NCI-H1092 treated with DMSO at 0.1 percent for 48 hours (cell line): ENCODE data around the gene FSHR.

Source experiments
- DNase-seq: peaks from one replicate; lab custom pipeline; 2025; lab: John Stamatoyannopoulos, UW

The FSHR gene

DNA sequence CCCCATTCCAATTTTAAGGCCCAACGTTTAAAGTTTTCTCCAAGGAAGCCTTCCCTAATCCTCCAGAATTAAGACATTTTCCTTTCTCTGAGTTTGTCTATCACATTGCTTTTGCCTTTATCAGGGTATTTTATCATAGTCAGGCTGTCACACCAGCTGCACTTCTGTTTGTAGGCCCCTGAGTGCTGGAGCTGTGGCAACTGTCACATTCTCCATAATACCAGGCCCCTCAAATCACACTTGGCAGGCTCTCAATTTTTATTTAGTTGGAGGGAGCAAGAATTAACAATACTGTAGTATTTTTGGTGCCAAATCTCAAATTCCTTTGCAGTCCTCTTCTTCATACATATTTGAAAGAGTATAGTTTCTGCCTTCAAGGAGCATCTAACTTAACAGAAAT is 122.2 kb downstream of the FSHR start:
- DNase-seq: no peak

DNA sequence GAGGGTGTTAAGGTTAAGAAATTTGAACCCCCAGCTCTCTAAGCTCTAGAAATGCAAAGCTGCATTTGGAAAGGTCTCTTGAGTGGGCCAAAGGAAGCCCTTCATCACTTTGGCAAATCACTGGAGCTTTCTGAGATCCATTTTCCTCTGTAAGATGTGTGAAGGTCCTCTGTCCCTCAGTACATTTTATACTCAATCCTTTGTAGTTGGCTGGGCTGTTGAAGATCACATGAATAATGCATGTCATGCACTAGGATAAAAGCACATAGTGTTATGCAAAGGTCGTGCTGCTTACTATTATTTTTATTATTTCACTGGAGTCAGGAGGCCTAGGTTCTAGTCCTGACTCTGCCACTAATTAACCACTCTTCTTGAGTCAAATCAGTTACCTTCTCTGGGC is 124.9 kb downstream of the FSHR start:
- no peak for DNase-seq

DNA sequence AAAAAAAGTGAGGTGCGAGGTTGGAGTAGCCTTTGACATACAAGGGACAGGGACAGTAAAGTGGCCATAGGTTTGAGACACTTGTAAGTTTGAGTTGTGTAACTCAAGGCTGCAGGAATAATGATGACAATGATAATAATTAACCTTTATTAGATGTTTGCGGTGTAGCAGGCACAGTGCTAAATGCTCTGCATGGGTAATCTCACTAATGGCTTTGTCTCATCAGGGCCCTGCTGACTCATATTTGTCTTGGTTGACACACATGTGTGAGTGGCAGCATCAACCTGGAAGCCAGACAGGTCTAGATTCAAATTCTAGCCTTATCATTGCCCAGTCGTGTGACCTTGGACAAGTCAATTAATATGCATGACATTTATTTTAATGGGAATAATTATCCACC is 126.2 kb downstream of the FSHR start:
- DNase-seq: no peak

DNA sequence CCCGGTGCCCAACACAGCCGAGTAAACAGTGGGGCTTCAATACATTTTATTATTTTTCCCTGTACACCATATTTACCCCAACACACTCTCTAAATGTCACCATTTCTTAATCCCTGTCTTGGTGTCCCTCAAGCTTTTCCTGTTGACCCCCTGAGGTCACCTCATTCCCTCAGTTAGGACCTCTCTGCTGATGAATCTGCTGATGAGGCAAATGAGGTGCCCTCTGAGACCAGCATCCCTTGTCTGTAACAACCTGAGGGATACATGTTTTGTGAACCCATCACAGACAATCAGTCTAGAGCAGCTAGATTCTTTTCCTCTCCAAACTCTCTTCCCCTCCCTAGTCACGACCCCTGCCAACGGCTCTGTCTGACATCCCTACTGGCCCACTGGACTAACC is 127.6 kb downstream of the FSHR start:
- no peak for DNase-seq

DNA sequence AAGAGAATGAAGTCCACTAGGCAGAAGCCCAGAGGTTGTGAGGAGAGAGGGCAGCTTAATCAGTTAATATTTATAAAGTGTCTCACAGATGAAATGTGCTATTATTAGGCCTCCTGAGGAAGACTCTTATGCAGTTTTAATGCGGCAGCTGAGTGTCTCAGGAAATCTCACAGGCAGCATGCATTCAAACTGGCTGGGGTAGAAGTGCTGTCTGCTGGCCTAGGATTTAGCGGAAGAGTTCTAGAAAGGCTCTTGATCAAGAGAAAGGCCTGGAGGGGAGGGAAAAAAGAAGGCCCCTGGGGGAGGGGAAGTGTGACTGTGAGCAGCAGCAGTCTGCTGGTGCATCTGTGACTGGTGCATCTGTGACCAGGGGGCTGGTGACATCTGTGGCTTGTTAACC is 133.0 kb downstream of the FSHR start:
- DNase-seq: no peak

DNA sequence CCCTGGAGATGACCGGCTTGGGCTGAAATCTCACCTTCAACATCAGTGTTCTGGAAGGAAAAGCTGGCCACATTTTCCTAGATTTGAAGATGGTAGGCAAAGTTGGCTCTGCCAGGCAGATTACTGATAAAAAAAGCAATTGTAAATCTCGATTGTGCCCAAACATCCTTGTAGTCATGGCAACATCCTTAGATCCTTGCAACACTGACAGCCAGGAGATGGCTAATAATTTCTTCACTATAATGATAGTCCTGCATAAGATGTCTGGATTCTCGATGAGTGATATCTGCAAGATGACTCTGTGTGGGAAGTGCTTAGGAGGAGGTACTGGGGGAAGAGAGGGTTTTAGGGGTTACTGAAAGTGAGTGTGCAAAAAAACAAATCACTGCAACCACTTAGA is 149.1 kb downstream of the FSHR start:
- no peak for DNase-seq

DNA sequence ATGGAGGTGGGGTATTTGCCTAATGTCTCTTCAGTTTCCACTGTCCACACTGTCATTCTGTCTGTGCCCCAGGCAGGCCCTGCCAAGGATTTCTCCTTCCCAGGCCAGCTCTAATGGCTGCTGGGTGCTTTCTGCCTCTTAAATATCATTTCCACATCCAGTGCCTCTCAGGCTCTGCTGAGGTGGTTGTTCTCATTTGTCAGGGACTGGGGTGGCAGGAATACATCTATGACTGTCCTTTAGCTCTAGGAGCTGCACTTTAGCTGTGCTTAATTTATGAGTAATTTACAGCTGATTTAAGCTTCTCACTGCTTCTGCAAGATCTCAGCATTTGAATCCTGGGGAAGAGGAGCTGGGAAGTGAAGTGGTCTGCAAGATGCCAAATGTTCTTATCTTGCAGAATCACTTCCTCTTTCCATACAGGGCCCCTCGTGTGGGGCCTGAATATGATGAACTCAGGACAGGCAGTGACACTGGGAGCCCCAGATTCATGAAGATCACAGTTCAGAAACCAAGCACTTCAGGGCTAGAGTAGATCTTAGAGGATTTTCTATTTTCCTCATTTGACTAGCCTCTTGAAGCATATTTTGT is 150.2 kb downstream of the FSHR start:
- no peak for DNase-seq

DNA sequence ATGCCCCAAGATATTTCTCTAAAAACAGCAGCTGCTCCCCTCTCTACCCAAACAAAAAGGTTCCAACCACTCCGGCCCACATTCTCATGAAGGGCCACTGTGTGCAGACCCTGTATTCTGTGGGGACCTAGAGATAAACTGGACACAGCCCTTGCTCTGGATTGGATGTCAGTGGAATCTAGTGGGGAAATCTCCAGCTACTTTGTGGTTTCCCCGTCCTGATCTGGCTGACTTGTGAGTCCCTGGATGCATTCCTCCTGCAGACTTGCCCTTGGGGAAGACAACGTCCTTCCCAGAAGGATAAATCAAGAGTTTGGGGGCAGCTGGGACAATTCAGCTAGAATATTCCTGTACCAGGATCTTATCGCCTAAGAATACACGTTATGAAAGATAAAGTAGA is 151.1 kb downstream of the FSHR start:
- no peak for DNase-seq

DNA sequence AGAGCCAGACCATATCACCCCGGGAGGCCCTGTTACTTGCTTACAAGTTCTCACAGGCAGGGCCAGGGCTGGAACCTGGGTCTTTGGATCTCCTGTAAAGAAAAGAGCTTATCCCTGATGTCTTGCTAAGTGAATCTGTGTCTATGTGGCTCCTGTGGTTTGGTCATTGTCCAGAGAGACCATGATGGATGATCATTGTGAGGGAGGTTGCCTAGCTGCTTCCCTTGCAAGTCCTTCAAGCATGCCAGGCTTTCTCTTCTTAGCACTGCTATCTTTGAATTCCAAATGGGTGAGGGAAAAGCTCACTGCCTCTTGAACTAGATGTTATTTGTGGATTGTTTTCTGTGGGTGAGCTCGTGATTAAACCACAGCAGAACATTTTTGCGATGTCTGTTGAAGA is 151.6 kb downstream of the FSHR start:
- DNase-seq: no peak

DNA sequence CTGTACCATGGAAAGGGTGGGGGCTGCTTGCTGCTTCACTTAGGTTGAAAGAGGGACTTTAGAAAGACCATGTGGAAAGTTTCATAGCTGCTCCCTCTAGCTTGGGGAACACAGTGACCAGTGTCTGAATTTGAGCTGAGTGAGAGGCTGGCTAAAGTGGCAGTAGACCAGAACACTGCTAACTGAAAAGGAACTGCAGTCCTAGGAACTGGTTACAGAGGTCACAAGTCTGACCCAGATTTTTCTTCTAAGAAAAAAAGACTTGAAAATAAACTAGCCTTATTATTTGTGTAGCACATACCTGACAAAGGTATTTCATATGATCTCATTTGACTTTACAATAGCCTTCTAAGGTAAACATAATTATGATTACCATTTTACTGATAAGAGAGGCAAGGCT is 153.6 kb downstream of the FSHR start:
- DNase-seq: no peak

DNA sequence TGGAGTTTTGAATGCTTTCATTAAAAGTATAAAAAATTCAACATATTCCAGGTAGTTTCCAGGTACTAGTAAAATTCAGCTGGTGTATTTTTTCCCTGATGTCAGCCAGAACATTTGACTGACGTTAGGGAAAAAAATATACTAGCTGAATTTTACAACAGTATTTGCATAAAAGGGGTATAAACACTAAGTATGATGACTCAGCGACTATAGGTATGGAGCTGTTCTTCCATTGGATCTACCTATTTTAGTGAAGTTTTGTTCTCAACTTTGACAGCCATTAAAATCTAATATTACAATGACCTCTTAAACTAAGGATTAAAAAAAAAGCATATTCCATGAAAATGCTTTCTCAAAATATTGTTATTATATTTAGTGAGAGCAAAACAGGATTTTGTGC is 155.9 kb downstream of the FSHR start:
- DNase-seq: no peak

DNA sequence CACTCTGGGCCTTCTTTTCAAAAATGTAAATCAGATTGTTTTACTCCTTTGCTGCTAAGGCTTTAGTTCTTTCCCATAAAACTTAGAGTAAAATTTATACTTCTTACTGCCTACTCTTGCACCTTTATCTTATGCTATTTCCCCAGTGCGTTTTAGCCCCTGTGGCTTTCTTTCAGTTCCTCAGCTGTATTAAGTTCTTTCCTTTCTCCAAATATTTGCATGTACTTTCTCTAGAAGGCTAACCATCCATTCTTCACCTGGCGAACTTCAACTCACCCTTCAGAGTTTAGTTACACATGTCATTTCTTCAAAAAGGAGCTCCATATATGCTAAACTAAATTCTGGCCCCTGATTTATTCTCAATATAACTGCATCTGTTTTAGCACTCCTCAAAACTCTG is 160.7 kb downstream of the FSHR start:
- no peak for DNase-seq

DNA sequence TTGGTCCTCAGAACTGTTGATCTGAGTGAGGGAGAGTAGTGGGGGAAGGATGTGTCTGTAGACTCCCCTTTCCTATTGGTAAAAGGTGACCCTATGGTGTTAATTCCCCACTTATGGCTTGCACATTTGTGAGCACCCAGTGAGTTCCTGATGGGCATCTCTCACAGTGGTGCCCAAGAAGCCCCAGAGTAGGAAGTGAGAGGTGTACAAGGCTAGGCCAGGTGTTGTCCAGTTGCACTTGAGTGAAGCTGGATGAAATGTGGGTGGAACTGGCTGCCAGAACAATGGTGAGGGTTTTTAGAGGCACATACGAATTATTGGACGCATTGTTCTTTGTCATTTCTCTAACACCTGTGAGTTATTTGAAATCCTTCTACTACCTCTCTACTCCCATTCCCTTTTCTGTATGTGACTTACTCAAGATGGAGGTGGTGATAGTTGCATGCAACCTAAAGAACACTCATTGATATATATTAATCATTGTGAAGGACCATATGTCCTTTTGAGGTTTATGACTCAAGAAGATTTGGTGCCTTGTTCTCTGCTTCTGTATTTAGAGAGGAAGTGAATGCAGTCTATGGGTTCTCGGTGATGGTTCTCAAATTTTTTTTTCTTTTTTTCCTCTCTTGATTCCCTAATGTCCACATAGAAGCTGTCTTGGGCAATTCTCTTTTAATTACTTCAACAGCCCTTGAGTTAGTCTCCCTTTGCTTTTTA is 162.7 kb downstream of the FSHR start:
- no peak for DNase-seq

DNA sequence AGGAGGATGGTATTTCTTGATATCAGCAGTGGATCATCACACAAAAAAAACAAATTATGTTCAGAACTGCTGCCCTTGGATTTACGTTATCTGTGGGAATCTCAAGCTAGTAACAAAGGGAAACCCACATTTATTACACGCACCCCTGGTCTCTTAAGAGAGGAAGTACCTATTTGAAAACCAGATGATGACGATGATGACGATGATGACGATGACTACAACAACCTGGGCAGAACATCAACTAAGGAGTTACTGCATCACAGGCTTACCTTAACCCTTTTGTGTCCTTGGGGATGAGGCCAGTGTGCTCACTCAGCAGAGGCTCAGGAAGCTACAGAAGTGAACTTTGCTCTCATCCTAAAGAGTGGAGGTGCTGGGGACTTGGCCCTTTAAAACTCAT is 169.4 kb downstream of the FSHR start:
- DNase-seq: no peak

DNA sequence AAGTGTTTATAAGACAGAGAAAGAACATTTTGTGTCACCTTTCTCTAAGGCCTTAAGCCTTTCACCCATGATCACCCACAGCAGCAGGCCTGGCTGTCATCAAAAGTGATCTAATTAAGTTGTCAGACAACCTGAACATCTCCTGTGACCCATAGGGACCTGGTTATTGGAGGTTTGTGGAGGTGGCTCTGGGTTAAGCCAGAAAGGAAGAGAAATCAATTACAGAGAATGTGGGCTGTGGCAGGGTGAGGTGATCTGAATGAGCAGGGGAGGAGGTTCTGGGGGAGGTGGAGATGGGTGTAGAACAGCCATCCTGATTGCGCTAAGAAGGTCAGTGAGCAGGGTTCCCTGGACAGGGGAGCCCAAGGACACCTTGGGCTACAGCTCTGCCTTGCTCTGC is 170.8 kb downstream of the FSHR start:
- DNase-seq: no peak

DNA sequence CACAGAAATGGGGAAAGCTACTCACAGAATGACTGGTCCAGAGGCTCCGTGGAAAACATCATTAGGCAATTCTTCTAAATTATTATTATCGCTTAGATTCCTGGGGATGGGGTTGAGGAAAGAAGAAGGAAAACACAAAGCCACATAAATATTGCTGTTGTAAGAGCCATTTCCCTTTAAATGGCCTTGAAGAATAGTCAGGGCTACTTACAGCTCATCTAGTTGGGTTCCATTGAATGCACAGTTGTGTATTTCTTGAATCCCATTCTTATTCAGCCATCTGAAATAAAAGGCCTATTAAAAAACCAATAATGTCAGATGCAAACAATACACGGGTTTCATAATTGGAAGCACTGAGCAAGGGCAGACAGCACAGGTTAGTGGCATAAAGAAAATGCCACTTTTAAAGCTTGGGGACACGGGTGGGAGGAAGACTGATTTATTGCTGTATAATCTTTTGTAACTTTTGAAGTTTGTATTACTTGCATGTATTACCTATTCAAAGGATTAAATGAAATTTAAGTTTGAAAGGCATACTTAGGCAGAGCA is 171.4 kb downstream of the FSHR start:
- DNase-seq: no peak

DNA sequence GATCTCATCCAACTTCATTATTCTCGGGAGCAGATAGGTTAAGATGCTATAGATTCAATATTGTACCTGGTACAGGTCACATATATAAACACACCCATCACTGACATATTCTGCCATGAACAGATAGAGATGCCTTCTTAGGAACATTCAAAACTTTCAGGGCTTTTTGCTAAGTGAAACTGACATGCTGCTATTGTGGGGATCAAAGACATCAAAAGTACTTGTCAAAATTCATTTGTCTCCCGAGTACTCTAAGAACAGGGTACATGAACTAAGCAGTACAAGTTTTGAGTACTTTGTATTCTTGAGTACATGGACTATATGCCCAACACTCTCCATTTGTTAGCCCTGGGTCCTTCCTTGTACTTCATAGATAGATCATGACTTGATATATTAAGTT is 173.5 kb downstream of the FSHR start:
- DNase-seq: no peak

DNA sequence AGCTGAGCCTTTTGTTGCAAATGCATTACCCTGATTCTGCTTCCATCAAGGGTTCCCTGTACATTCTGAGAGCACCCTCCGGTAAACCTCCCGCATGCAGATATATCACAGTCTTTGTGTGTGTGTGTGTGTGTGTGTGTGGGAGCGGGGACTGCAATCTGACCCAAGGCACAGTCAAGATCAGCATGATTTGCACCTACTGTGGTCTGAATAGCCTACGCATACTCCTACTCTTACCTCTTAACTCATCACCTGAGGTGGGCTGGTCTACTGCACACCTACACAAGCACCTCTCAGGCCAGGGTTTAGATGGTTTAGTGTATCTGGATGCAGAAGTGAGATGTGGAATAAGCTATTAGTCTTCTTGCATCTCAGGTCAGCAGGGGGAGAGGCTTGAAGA is 174.6 kb downstream of the FSHR start:
- no peak for DNase-seq

DNA sequence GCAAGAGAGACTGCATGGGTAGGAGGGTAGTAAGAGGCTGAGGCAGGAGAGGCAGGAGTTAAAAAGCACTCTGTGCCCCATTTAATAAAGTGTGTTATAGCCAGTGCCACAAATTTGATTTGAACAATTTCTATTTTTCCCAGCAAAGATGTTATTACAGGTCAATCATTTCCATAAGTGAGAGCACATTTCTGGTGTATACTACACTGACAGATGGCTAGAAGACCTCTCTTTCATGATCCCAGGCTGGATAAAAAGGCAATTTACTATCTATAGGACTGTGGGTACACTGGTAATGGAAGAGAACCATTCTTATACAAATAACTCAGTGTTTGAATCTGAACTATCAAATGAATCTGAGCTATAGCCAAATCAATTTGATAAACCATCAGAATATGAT is 176.2 kb downstream of the FSHR start:
- no peak for DNase-seq

DNA sequence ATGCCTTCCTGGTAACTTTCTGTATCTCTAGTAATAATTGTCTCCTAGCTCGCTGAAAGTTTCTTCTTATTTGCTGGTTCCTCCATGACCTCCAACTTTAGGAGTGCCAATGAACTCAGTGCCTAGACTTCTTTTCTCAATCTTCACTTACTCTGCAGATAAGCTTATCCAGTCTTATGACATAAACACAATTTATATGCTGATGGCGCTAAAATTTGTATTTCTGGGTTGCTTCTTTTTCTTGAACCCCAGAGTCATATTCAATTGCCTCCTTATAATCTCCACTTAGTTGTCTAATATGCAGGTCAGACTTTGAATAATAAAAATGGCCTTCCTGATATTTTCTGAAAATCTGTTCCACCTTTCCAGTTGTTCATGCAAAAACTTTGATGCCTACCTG is 182.5 kb downstream of the FSHR start:
- no peak for DNase-seq

DNA sequence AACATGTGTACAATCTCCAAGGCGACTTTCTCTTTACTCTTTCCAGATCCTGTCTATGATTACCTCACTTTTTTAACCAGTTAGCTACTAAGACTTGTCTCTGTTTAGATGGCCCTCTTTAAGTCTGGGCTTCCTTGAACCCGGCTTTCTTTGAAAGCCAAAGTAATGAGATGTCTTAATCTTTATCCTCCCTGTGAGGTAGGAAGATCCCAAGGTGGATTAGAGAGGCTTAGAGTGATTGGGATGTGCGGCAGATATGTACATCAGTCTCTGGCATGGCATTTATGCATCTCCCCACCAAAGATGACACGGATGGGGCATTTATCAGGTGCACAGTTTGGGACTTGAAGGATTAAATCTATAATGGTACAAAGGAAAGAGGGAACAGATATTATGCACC is 186.3 kb downstream of the FSHR start:
- no peak for DNase-seq

DNA sequence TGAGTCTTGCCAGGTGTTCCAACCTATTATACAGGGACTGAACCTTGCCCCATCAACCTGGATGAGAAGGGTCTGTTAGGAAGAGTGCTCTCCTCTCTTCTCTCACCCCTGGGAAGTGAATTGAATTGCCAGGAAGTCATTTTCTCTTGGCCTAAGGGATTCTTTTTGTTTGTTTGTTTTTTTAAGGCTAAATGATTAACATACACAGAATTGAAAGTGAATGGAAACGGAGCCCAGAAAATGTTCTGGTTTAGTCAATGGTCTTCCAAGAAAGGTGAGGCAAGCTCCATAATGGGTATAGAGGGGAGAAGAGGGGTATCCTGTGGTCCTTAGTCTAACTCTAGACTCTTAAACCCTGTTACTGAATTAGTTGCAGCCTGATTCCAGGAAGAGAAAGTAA is 189.1 kb downstream of the FSHR start:
- no peak for DNase-seq

DNA sequence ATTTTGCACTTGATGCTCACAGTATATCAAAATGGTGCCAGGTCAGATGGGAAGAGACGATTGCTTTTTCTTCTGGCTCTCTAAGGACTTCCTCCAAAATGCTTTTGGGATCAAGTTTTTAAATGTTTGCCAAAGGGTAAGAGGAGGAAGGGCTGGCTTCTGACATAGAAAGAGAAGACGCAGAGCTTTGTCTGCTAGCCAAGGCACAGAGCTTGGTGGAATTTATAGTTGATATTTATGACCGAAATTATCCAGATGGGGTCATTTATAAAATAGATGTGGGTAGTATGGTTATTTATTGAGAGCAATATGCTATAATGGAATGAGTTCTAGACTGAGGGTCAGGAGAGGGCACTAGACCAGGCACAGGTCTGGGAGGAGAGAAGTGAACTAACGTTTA is 193.3 kb downstream of the FSHR start:
- no peak for DNase-seq

DNA sequence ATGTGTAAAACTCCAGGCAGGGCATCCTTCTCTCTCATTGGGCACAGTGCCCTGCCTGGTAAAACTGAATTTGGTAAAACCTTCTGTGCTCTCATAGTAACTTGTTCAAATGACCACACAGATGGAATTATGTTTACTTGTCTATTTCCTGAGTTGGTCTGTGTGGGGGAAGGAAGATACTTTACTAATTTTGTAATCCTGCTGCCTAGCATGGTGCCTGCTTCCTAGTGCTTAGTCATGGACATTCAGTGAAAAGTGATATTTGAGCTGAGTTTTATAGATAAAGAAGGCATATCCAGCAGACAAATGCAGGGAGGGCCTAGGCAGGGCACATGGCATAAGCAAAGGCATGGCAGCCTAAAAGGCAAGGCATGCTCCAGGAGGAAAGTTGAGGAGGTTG is 199.4 kb downstream of the FSHR start:
- no peak for DNase-seq
